ENCODE results near the gene MUC20.

- no peak for TF ChIP-seq CTCF (optimal IDR thresholded peaks at IDR 0.05 in 1 of 3, IDR thresholded peaks at IDR 0.05 in 1 of 3, conservative IDR thresholded peaks at IDR 0.05 in 1 of 3; ENCODE audit: extremely low read depth in 1 of 3, insufficient read depth in 2 of 3, low read length in 3 of 3)
- no peak for TF ChIP-seq EZH2 (IDR thresholded peaks at IDR 0.05; ENCODE audit: low read length)
Measured at GRCh38 chr3:195699388-195699771, 21.4 kb upstream of the MUC20 start.

Data from keratinocyte (primary cell).